HG03460 (cell line): ENCODE results near the gene GOLGA6A.
"Not testable (repeated sequence)": the region's sequence is repeated elsewhere in the genome, so short reads cannot be mapped to it uniquely, and the experiment has no call there.

Source experiments
- ATAC-seq: cut with Tn5 transposase; IDR thresholded peaks from one replicate; pipeline ENCODE4 v1.9.1; 2021; ENCODE audit not compliant: unreplicated experiment

Gene GOLGA6A, protein sequence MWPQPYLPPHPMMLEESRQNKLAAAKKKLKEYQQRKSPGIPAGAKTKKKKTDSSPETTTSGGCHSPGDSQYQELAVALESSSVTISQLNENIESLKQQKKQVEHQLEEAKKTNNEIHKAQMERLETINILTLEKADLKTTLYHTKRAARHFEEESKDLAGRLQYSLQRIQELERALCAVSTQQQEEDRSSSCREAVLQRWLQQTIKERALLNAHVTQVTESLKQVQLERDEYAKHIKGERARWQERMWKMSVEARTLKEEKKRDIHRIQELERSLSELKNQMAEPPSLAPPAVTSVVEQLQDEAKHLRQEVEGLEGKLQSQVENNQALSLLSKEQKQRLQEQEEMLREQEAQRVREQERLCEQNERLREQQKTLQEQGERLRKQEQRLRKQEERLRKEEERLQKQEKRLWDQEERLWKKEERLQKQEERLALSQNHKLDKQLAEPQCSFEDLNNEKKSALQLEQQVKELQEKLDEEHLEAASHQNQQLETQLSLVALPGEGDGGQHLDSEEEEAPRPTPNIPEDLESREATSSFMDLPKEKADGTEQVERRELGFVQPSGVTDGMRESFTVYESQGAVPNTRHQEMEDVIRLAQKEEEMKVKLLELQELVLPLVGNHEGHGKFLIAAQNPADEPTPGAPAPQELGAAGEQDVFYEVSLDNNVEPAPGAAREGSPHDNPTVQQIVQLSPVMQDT

DNA sequence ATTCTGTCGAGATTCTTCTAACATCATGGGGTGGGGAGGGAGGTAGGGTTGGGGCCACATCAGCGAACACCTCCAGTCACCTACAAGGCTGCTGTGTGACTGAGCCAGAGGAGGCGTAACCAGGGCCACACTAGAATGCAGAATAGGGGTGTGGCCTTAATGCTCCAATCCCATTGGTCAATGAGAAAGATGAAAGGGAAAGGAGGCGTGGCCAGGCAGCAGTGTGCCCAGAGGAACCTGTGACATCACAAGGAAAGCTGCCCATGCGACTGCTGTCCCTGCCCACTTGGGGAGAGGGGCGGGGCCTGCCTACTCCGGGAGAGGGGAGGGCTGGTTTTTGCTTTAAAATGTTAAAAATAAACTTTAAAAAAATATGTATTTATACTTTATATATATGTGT lies at the start of gene GOLGA6A:
GOLGA6A (minus strand) TSS at position 101 of the 400 bp plus-strand sequence; CDS start at position 60, 41 bp downstream.
- ATAC-seq: not testable (repeated sequence)

DNA sequence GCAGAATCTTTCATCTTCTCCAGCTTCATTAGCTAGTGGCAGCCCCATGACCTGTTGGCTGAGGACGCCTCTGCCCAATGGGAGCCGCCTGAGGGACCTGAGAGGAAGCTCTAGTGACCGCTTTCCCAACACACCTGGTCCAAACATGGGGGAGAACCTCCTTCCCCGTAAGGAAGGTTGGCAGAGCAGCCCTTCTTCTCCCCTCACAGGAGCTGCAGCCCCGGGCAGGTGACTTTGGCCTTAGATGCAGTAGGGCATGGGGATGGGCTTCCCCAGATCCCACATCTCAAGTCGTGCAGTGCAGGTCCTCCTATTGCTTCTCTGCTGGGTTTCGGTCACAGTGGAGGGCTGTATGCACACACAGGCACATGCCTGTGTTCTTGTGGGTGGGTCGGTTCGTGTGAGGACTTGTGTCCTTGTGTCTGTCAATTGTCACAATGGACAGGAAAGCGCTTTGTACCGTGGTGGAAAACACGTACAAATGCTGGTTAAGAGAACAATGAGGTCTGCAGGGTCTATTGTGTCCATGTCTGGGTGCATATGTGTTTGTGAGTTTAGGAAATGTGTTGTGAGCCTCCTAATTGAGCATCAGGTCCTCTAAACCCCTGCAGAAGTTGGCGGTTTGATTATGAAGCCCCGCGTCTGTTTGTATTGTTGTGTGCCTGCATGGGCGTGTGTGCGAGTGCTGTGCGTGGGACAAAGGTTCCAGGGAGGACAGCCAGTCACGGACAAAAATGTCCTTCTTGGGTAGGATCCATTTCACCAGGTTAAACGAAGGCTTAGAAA lies 49.5 kb upstream of the GOLGA6A start:
- no peak for ATAC-seq

DNA sequence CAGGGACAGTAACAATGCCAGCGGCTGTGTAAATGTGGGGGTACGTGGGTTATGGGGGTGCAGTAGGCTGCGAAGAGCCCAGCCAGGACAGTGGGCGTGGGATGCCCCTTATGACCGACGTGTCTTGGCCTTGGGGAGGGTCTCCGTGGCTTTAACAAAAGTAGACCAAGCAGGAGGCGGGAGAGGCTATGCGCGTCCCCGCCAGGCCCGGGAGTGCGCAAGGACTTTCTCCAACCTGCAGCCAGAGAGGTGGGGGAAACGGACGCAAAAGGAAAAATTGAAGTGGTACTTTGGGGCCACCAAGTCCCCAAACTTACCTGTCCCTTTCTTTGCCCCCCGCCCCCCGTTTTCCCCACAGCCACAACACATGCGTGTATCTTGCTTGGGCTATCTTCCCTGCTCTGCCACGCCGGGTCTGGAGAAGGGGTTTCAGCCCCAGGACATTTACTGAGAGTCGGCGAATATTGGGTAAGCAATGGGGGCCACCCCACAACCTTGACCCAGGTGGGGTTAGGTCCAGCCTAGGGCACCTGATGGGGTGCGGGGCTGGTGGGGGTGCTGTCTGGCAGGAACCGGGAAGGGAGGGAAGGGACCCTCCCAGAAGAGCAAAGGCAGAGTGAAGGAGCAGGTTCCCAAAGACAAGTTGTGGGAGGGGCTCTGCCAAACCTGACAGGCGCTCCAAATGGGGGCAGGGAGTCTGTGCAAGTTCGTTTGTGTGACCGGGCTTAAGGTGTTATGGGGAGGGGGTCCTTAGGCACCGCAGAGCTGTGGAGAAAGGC lies 48.7 kb upstream of the GOLGA6A start:
- no peak for ATAC-seq

DNA sequence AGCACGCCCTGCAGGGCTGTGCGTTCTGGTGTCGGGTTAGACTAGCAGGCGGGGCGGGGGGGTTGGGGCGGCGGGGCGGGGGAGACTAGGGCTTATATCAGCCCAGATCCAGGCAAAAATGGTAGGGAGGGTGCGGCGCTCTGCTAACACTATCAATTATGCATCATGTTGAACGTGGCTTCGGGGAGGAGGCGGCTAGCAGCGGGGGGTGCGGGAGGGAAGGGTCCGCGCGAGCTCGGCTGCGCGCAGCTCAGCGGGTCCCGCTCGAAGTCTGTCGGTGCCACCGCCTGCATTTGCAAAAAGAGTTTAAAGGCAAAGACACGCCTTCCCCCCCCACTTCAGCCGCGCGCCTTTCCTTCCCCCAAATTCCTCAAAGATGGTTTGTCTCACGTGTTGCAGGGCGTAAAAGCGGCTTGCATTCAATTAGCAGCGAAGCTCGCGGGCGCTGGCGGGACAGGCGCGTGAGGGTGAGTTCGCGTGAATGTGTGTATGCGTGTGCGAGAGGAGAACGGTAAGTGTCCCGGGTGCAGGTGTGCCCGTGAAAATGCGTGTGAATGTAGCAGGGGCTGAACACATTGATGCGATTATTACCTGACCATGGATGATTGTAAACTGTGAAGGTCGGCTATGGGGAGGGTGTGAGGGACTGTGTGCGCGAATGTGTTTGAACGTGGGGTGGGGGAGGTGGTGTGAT lies 48.0 kb upstream of the GOLGA6A start, which contains the start of gene ISLR2:
ISLR2 (plus strand) TSS at position 432 of the 694 bp plus-strand sequence. CDS start 2,169 bp downstream, outside the sequence.
- no peak for ATAC-seq

DNA sequence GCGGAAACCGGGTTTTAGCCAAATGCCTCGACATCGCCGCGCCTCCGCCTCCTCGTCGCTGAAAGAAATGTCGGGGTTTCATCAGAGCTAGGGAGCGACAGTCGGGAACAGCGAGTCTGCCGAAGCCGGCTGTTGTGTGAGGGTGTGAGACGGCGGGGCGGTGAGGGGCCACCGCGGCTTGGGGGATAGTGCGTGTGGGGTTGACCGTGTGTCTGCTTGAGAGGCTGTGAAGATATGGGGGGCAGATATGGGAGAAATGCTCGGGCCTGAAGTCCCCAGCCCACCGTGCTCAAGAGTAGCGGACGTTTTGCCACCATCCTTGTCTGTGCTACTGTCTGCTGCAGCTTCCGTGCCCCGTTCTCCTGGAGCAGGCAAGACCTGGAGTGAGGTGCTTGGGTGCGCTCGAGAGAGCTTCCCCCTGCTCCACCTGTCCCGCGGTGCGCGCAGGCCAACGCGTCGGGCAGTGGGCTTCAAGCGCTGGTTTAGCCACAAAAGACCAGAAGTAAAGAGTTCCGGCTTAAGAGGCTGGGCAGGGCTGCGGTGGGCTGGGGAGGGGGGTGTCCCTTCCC lies 47.3 kb upstream of the GOLGA6A start:
- no peak for ATAC-seq

DNA sequence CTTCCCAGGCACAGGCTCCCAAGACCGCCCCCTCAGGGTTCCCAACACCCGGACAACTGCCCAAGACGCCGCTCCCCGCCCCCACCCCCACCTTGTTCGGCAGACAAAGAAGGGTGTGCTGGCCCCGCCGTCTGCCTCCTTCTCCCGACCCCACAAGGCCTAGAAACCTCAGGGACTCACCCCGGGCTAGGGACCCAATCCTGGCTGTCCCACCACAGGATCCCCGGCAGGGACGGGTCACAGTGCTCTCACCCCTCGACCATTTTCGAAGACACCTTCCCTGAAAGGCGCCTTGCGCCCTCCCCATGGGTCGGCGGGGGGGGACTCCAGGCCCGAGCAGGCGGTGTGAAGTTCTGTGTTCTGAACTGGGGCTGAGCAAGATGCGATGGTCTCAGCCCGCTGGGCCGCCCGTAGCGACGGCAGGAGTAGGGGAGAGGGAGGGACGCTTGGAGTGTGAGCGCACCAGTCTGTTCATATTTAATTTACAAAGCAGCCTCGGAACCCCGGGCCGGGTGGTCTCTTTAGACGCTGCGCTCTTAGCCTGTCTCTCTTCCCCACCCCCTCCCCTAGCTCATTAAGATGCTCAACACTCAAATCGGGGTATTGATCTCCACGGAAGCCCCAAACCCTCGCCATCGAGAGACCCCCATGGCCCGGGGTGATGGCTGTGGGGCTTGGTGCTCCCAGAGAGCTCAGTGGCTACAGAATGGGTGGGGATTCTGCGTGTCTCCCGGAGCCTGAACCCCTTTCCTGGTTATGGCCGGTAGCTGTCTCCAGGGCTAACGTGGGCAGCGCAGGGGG lies 46.6 kb upstream of the GOLGA6A start:
- ATAC-seq: no peak

DNA sequence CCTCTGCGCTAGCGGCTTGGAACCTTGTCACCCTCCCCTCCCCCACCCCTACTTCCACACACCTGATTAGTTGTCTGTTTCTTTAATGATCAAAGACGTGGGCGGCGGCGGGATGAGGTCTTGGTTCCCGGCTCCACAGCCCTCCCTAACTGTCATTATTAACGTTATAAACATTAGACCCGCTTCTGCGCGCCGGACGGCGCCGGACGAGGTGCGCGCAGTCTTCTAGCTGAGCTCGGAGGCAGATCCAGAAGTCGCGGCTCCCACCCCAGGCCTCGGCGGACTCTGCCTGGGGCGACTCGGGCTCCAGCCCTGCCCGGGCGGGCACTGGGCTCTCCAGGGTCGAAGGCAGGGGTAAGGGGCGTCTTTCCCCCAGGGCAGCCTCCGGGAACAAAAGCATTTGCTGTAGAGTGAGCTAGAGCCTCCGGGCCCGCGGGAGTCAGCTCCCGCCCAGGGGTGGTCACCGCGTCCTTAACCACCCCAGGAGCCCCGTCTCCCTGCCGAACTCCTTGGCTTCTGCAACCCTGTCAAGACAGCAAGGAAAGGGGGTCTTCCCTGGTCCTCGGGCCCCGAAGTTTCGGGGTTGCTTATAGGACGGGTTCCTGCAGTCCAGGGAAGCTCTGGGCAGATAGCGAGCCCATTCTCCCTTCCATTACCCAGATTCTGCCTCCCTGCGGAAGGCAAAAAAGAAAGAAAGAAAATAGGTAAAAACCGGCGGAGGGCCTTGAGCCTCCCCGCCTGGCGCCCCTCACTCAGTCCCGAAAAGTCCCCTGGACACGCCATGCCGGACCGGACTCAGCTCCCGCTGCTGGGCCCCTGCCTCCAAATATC lies 45.8 kb upstream of the GOLGA6A start:
- ATAC-seq: no peak

DNA sequence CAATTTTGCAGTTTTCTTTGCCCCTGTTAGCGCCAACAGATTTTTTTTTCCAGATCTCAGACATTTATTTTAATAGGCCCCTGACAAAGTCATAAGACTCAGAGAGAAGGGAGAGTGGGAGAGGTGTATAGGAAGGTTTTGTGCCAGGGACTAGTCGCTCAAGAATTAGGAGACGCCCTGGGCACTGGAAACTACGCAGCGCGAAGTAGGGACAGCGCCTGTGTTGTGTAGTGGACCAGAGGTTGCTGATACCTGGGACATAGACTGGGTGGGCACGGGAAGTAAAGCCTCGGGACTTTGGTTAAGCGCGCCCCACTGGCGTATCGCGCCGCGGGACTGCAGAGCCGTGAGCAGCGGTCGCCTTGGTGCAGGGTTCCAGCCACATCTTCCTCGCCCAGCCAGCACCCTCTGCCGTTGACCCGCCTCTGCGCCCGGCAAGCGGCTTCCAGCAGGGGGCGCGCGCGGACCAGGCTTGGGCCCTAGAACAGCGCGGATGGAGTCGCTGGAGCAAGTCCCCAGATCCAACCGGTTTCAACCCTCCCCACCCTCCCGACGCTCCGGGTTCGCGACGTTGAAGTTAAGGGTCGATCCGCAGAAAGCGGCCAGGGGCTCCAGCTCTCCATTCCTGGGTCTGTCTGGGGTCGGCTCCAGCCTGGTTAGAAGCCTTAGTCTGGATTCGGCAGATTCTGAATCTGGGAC lies 45.1 kb upstream of the GOLGA6A start:
- no peak for ATAC-seq

DNA sequence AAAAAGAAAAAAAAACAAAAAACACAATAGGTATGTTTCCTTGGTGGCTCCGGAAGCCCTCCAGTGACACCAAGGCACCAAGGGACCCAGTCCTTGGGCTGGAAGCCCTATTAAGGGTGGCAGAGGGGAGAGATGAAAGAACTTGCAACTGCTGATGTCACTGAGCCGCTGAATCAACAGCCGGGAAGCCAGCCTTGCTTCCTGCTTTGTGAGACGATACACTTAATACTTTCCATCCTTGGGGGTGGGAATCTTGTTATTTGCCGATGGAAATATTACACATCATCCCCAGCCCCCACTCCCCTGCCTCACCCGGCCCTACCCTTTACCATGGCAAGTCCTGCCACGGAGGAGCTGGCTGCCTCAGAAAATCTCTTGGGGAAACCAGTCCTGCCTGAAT lies 42.4 kb upstream of the GOLGA6A start:
- no peak for ATAC-seq

DNA sequence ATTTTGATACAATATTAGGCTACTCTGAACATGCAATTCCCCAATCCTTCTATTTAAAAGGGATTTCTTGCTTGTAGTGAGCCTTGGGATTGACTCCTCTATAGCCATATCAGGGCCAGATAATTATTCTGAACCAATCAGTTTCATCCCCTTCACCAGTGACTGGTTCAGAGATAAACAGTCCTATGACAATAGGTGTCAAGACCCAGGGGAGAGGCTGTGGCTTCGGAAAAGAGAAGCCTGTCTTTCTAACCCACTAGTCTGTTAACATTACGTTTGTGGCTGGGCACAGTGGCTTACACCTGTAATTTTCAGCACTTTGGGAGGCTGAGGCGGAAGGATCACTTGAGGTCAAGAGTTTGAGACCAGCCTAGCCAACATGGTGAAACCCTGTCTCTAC lies 41.8 kb upstream of the GOLGA6A start:
- no peak for ATAC-seq

DNA sequence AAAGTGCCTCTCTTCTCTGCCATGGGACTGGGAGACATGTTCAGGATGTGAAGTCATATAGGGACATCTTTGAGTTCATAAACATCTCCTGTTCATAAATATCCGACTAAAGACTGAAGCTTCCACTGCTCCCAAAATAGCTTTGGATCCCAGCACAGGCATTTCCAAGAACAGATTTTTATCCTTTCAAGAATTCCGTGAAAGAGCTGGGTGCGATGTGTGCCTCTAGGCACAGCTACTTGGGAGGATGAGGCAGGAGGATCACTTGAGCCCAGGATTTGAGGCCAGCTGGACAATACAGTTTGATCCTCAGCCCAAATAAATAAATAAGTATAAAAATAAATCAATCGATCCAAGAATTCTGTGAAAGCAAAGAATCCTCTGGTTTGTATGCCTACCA lies 41.3 kb upstream of the GOLGA6A start:
- no peak for ATAC-seq

DNA sequence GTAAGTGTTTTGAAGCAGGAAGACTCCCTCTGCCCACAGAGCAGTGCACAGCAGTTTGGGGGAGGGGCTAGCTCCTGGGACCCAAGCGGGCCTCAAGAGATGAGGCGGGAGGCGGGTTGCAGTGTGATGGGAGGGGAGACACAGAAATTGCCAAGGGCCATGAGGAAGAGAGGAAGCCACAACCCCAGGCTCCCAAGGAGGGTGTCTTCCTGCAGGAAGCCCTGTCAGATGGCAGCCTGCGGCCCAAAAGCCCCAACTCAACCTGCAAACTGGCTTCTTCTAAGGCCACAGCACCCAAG lies 40.7 kb upstream of the GOLGA6A start:
- no peak for ATAC-seq

DNA sequence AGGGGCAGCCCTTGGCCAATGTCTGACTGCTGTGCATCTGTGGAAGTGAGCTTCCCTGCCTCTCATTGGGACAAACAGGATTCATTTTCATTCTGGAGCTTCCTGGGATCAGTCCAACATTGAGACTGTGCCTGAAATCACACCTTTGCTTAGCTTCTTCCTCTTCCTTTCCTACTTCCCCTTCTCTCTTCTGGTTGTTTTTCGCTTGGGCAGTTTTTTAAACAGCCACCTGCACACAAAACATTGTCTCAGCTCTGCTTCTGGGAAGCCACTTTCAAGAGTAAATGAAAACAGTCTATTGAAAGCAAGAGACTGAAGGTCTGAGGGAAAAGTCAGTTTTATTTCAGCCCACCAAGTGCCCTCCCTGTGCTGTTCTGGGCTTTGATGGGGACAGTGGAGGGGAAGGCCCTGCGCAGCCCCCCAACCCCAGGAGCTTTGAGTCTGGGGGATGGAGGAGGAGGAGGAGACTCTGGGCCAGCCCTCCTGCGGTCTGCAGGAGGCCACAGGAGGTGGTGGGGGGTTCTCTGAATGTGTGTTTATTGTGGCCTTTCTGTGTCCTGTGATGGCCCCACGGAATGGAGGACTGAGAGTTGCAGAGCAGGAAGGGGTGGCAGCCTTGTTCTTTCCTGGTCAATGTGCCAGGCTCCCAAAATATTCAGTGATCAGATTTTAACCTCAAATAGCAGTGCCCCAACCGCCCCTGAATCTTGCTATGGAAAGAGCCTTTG lies 40.2 kb upstream of the GOLGA6A start:
- ATAC-seq: no peak

DNA sequence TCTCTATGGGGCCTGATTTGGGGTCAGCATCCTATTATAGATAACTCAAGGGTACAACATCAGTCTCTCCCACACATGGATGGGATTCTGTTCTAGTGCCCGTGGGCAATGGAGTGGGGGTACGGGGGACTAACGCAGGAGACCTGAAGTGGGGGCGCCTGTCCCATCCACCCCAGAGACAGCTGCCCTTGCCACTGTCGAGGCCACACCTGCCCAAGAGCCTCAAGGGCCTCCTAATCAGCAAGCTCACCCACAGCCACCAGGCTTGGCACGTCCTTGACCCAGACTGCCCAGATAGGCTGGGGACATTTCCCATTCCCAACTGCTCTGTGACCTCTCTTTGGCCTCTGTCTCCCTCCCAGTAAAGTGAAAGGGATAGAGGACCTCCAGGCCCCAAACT lies 39.5 kb upstream of the GOLGA6A start:
- no peak for ATAC-seq

DNA sequence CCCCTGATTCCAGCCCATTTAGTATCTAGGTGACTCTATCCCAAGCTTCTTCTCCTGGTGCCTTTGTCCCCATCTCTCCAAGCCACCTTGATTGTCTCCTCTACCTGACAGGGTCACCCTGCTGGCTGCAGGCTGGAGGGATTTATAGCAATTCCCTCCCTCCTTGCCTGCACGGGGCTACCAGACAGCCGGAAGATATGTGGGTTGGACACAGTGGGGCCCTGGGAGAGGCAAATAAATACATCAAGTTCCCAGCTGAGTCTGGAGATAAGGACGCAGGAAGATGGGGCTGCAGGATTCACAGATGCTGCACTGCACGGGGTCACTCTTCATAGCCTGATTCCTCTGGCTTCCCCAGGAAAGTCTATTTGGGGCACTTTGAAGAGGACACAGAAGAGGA lies 38.7 kb upstream of the GOLGA6A start:
- no peak for ATAC-seq

DNA sequence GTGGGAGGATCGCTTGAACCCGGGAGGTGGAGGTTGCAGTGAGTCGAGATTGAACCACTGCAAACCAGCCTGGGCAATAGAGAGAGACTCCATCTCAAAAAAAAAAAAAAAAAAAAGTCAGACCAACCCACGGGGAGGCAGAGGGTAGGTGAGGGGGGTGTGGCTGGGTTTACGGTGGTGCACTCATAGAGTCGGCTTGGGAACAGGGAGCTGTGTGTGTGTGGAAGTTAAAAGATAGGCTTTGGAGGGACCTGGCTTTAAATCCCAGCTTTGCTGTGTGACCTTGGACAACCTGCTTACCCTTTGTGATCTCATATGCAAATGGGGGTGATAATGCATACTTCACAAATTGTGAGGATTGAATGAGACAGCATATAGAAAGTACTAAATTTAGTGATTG lies 38.1 kb upstream of the GOLGA6A start:
- ATAC-seq: no peak

DNA sequence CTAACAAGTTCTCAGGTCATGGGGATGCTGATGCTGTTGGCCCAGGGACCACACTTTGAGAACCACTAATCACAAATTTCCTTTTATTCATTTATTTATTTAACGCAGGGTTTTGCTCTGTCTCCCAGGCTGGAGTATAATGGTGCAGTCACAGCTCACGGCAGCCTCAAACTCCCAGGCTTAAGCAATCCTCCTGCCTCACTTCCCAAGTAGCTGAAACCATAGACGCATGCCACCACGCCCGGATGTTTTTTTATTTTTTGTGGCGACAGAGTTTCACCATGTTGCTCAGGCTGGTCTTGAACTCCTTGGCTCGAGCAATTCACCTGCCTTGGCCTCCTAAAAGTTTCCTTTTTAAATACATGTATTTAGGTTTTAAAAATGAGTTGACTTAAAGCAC lies 27.4 kb upstream of the GOLGA6A start:
- no peak for ATAC-seq
